Loucy (cell line): ENCODE measurements around the gene DNAJA3.

Experiments
- H2AFZ ChIP-seq: fragments of 200-600 bp; sonication (generic); 2 replicates; pipeline ENCODE4 v1.6.0; 2016; ENCODE audit warnings: antibody characterized with exemption, mild to moderate bottlenecking, low read length, moderate library complexity
- H3F3A ChIP-seq: fragments of 200-600 bp; 2 replicates; pipeline ENCODE4 v1.6.0; 2016; ENCODE audit warnings: antibody characterized with exemption, low read depth, mild to moderate bottlenecking
- H3K27me3 ChIP-seq: fragments of 200-600 bp; sonication (generic); 2 replicates; pipeline ENCODE4 v1.6.1; 2014; ENCODE audit warnings: low read length, mild to moderate bottlenecking; ENCODE audit not compliant: insufficient read depth, poor library complexity, severe bottlenecking
- H3K36me3 ChIP-seq: fragments of 200-600 bp; sonication (generic); 2 replicates; pipeline ENCODE4 v1.6.1; 2016; ENCODE audit warnings: low read length; ENCODE audit not compliant: insufficient read depth
- H3K4me1 ChIP-seq: fragments of 200-600 bp; sonication (generic); 2 replicates; pipeline ENCODE4 v1.5.1; 2014; ENCODE audit warnings: low read length, mild to moderate bottlenecking; ENCODE audit not compliant: insufficient read depth, poor library complexity, severe bottlenecking
- H3K4me2 ChIP-seq: fragments of 200-600 bp; sonication (generic); 2 replicates; pipeline ENCODE4 v1.6.0; 2014; ENCODE audit warnings: antibody characterized with exemption, low read length, low read depth, mild to moderate bottlenecking; ENCODE audit not compliant: poor library complexity, severe bottlenecking
- H3K4me3 ChIP-seq: fragments of 200-600 bp; sonication (generic); 2 replicates; pipeline ENCODE4 v1.5.1; 2014; ENCODE audit warnings: low read length, mild to moderate bottlenecking, mixed read lengths; ENCODE audit not compliant: poor library complexity, severe bottlenecking
- H3K79me2 ChIP-seq: fragments of 200-600 bp; sonication (generic); 2 replicates; pipeline ENCODE4 v1.6.1; 2014; ENCODE audit warnings: low read length; ENCODE audit not compliant: insufficient read depth
- H3K9ac ChIP-seq: fragments of 200-600 bp; sonication (generic); 2 replicates; pipeline ENCODE4 v1.6.0; 2014; ENCODE audit warnings: mild to moderate bottlenecking, low read depth, low read length, moderate library complexity; ENCODE audit not compliant: poor library complexity, severe bottlenecking
- H3K9me2 ChIP-seq: fragments of 200-600 bp; sonication (generic); replicated peaks from 2 replicates; pipeline ENCODE4 v1.6.1; 2016; ENCODE audit warnings: low read depth, low read length, mixed read lengths
- H3K9me3 ChIP-seq: fragments of 200-600 bp; sonication (generic); 2 replicates; pipeline ENCODE4 v1.6.1; 2014; ENCODE audit warnings: mild to moderate bottlenecking, antibody characterized with exemption, low read length, low read depth; ENCODE audit not compliant: insufficient read depth
- H4K20me1 ChIP-seq: fragments of 200-600 bp; sonication (generic); 2 replicates; pipeline ENCODE4 v1.6.0; 2014; ENCODE audit warnings: antibody characterized with exemption, low read length, mild to moderate bottlenecking; ENCODE audit not compliant: insufficient read depth, poor library complexity, severe bottlenecking
- EZH2phosphoT487 ChIP-seq: fragments of 200-600 bp; IDR thresholded peaks from 2 replicates; pipeline ENCODE4 v1.6.1; 2018; ENCODE audit warnings: antibody characterized with exemption, mild to moderate bottlenecking, moderate library complexity, borderline replicate concordance
- TF ChIP-seq, protein P1 (sequence below): fragments of 200-600 bp; sonication (generic); conservative IDR thresholded peaks from 2 replicates; pipeline ENCODE4 v1.5.1; 2014; ENCODE audit warnings: mild to moderate bottlenecking, antibody characterized with exemption, low read length

Gene DNAJA3

DNA sequence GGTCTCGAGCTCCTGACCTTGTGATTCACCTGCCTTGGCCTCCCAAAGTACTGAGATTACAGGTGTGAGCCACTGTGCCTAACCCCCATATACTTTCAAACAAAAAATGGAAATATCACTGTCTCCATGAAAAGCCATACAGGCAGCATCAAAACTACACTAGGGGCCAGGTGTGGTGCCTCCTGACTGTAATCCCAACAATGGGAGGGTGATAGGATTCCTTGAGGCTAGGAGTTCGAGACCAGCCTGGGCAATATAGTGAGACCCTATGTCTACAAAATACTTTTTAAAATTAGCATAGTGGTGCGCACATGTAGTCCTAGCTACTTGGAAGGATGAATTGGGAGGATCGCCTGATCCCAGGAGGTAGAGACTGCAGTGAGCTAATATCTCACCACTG is 66.2 kb downstream of the DNAJA3 start:
- no peak overlapping the region for H3K4me2 ChIP-seq
- peaks cover 20% of the 10 kb centered on the region for H3K4me1 ChIP-seq
- H3K9me2 ChIP-seq, result no peaks in the 10 kb centered on the region
- no peak overlapping the region for H3K4me3 ChIP-seq
- H2AFZ ChIP-seq, result no peak overlapping the region
- no peaks in the 10 kb centered on the region for H4K20me1 ChIP-seq
- no peaks in the 10 kb centered on the region for H3K9me3 ChIP-seq
- H3K36me3 ChIP-seq, result no peaks in the 10 kb centered on the region
- no peaks in the 10 kb centered on the region for H3K27me3 ChIP-seq
- H3K79me2 ChIP-seq, result peaks cover 13% of the 10 kb centered on the region; the same call in 1 of the 2 replicates
- H3F3A ChIP-seq, result peaks cover 2% of the 10 kb centered on the region; the same call in 1 of the 2 replicates
- no peak overlapping the region for H3K9ac ChIP-seq
- no peak for TF ChIP-seq EZH2phosphoT487
- TF ChIP-seq, protein P1, sequence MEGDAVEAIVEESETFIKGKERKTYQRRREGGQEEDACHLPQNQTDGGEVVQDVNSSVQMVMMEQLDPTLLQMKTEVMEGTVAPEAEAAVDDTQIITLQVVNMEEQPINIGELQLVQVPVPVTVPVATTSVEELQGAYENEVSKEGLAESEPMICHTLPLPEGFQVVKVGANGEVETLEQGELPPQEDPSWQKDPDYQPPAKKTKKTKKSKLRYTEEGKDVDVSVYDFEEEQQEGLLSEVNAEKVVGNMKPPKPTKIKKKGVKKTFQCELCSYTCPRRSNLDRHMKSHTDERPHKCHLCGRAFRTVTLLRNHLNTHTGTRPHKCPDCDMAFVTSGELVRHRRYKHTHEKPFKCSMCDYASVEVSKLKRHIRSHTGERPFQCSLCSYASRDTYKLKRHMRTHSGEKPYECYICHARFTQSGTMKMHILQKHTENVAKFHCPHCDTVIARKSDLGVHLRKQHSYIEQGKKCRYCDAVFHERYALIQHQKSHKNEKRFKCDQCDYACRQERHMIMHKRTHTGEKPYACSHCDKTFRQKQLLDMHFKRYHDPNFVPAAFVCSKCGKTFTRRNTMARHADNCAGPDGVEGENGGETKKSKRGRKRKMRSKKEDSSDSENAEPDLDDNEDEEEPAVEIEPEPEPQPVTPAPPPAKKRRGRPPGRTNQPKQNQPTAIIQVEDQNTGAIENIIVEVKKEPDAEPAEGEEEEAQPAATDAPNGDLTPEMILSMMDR, result no peak

DNA sequence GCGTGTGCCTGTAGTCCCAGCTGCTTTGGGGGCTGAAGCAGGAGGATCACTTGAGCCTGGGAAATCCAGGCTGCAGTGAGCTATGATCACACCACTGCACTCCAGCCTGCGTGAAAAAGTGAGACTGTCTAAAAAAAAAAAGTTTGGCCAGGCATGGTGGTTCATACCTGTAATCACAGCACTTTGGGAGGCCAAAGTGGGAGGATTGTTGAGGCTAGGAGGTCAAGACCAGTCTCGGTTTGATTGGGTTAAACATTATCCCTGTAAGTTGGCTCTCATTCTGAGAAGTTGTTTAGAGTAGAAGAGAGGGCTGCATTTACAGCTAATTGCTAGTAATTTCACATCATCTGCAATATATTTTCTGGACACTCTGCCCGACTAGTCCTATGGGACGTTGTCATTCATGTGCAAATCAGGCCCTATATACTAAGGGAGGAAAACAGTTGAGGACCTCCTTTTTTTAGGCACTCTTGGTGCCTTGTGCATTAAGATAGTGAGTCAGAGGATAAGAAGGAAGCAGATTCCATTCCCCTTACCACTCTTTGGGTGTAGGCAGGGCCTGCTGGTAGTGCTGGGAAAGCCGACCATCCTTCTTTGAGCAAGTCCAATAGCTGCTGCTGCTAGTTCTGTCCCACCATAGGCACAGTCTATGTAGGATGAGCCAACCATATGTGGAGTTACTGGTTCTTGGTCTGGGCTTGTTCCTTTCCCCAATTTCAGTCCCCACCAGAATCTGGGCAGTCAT is 69.2 kb downstream of the DNAJA3 start:
- H3K4me3 ChIP-seq, result no peak overlapping the region
- no peaks in the 10 kb centered on the region for H3K9me2 ChIP-seq
- no peak overlapping the region for H2AFZ ChIP-seq
- H4K20me1 ChIP-seq, result no peaks in the 10 kb centered on the region
- no peak overlapping the region for H3K9ac ChIP-seq
- H3K4me2 ChIP-seq, result no peak overlapping the region
- H3K4me1 ChIP-seq, result peaks cover 2% of the 10 kb centered on the region
- TF ChIP-seq, protein P1, result no peak
- no peak for TF ChIP-seq EZH2phosphoT487
- no peaks in the 10 kb centered on the region for H3F3A ChIP-seq
- no peaks in the 10 kb centered on the region for H3K9me3 ChIP-seq
- peaks cover 13% of the 10 kb centered on the region; the same call in 1 of the 2 replicates for H3K79me2 ChIP-seq
- H3K36me3 ChIP-seq, result no peaks in the 10 kb centered on the region
- no peaks in the 10 kb centered on the region for H3K27me3 ChIP-seq

DNA sequence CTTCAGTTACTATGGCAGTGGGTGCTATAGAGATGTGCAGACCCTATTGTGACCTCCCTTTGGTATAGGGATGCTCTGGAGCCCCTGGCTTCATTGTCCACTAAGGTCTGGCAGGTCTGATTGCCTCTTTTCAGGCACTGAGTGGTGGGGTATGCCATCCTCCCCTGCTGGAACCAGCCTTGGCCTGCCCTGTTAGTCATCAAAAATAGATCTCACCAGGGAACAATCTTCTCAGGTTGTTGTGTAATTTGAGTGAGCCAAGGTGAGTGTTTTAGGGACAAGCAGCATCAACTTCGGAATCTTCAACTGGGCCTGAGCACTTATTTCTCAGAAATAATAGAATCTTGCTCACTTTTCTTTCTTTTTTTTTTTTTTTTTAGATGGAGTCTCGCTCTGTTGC is 70.1 kb downstream of the DNAJA3 start:
- Histone ChIP-seq H3K4me3 (no peak overlapping the region), H3K9me3 (no peaks in the 10 kb centered on the region), H3K4me2 (no peak overlapping the region), H3K27me3 (no peaks in the 10 kb centered on the region), H3K4me1 (no peaks in the 10 kb centered on the region), H3K79me2 (peaks cover 5% of the 10 kb centered on the region; the same call in 1 of the 2 replicates), H2AFZ (no peak overlapping the region), H4K20me1 (no peaks in the 10 kb centered on the region), H3K36me3 (no peaks in the 10 kb centered on the region), H3F3A (no peaks in the 10 kb centered on the region), H3K9me2 (no peaks in the 10 kb centered on the region), H3K9ac (no peak overlapping the region)
- TF ChIP-seq, protein P1, result no peak
- TF ChIP-seq EZH2phosphoT487, result no peak
